SK-N-MC (cell line): ENCODE measurements around the gene EOLA1.
"Not testable (repeated sequence)": the region's sequence is repeated elsewhere in the genome, so short reads cannot be mapped to it uniquely, and the experiment has no call there.

ENCODE experiments used
- EZH2 ChIP-seq: fragments of 200-600 bp; sonication (generic); IDR thresholded peaks from one replicate; pipeline ENCODE4 v1.6.1; 2017; ENCODE audit warnings: antibody characterized with exemption
- FOXP2 ChIP-seq: optimal IDR thresholded peaks from 2 replicates; pipeline ENCODE3; 2011; ENCODE audit warnings: mild to moderate bottlenecking, moderate library complexity; ENCODE audit not compliant: insufficient read depth; ENCODE audit errors: extremely low read length, control extremely low read depth
- POLR2AphosphoS5 ChIP-seq: IDR thresholded peaks from 2 replicates; pipeline ENCODE4 v1.6.1; 2012; ENCODE audit warnings: mild to moderate bottlenecking, low read depth, low read length, borderline replicate concordance

DNA sequence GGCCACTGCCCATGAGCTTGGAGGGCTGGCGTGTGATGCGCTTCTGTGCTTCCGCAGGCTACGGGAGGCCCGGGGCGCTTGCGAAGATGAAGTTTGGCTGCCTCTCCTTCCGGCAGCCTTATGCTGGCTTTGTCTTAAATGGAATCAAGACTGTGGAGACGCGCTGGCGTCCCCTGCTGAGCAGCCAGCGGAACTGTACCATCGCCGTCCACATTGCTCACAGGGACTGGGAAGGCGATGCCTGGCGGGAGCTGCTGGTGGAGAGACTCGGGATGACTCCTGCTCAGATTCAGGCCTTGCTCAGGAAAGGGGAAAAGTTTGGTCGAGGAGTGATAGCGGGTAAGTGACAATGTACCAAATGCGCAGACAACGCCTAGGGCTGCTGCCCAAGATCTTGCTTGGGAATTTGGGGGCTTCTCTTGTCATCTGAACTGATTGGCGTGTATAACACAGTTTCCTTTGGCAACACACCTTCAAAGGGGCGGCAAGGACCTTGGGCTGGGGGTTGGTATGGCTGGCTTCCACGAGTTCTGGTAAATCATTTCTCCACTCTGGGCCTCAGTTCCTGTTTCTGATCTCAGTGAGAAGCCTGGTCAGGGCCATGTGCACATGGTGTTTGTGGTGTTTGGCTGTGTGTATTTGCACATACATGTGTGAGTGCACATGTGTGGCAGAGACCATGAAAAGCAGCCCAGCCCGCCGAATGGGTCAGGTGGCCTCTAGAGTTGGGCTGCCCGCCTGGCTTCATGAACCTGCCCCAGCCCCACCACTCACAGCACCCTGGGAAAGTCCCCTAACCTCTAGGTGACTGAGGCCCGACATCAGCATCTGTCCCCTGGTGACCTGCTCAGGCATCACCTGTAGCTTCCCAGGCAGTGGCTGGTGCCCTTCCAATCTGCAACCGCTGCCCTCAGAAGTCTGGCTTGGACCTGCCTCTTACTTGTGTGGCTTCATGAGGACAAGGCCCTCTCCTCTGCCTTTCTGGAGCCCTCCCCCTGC lies 5.0 kb downstream of the EOLA1 start:
- TF ChIP-seq EZH2, POLR2AphosphoS5, FOXP2: not testable (repeated sequence)
